Activated CD8-positive, alpha-beta T cell treated with anti-CD3 and anti-CD28 coated beads for 36 hours (primary cell): Measurements from ENCODE around the gene DPH1. TPM values are rescaled to one million over a fixed set of nuclear protein-coding genes. Genes with fewer than 3 reads are reported as not detected.

Experiments used
- ATAC-seq: fragments of 200-7000 bp; cut with Tn5 transposase; one replicate; pipeline ENCODE4 v1.10.0; 2021; ENCODE audit warnings: mild to moderate bottlenecking, moderate library complexity
- CTCF ChIA-PET: fragments of 350-600 bp; sonication (Branson Sonifier 250); formaldehyde crosslinking; loops from one replicate; lab custom pipeline; 2021; ENCODE audit warnings: antibody characterized with exemption; lab: Charles Lee
- POLR2A ChIA-PET: fragments of 350-600 bp; sonication (Branson Sonifier 250); formaldehyde crosslinking; loops from one replicate; lab custom pipeline; 2021; ENCODE audit warnings: antibody characterized with exemption; lab: Charles Lee
- DNase-seq: peaks from one replicate; pipeline ENCODE4 v3.0.0-alpha.2; 2020
- H3K27ac Mint-ChIP-seq: one replicate; pipeline ENCODE4 v1.8.0; 2021; ENCODE audit warnings: mild to moderate bottlenecking, mixed read lengths
- H3K27me3 Mint-ChIP-seq: one replicate; pipeline ENCODE4 v1.8.0; 2021; ENCODE audit warnings: mixed read lengths
- H3K36me3 Mint-ChIP-seq: one replicate; pipeline ENCODE4 v1.8.0; 2021; ENCODE audit warnings: low read depth, mixed read lengths
- H3K4me1 Mint-ChIP-seq: one replicate; pipeline ENCODE4 v1.8.0; 2021; ENCODE audit warnings: low read depth, mixed read lengths
- H3K4me3 Mint-ChIP-seq: one replicate; pipeline ENCODE4 v1.8.0; 2021; ENCODE audit warnings: mild to moderate bottlenecking, moderate library complexity, mixed read lengths
- H3K9me3 Mint-ChIP-seq: one replicate; pipeline ENCODE4 v1.8.0; 2021; ENCODE audit warnings: mixed read lengths
- CTCF ChIP-seq: fragments of 200-600 bp; IDR thresholded peaks from one replicate; pipeline ENCODE4 v1.8.0; 2022; ENCODE audit warnings: antibody characterized with exemption, mild to moderate bottlenecking
- intact Hi-C: fragments of 100-400 bp; cut with micrococcal nuclease; formaldehyde crosslinking; loops from one replicate; pipeline ENCODE4 v1.10.0; 2022
- total RNA-seq, 2 experiments: library from RNA; stranded (reverse); gene quantifications; one replicate each; pipeline ENCODE4 v1.2.3, GENCODE V29; 2021

The DPH1 gene
- total RNA-seq, 2 experiments from 2014 or later: 27.8 to 32.5 TPM

DNA sequence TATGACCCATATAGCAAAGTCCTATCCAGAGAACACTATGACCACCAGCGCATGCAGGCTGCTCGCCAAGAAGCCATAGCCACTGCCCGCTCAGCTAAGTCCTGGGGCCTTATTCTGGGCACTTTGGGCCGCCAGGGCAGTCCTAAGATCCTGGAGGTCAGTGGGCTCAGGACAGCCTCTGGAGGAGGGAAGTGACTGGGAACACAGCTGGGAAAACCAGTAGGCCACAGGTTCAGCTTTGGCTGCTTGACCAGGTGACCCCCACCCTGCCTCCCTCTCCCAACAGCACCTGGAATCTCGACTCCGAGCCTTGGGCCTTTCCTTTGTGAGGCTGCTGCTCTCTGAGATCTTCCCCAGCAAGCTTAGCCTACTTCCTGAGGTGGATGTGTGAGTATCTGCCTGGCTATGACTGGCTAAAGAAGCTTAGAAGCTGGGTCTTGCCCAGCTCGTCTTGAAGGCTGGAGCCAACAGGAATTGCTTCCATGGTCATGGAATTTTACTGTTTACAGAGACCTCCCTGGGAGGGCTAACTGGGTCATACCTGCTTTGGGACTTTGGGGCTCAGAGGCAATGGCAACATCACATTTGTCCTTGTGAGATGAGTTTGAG lies 10.4 kb downstream of the DPH1 start:
- ChIA-PET CTCF (interaction anchor here (0.6 to 2.7 kb wide), 6 partner anchors 10 to 391 kb away, joined by 3 to 13 read pairs (median 4); partner anchors contain the start of genes DPH1 and HIC1), POLR2A (interaction anchor here (1.7 to 2.8 kb wide), 2 partner anchors 9 to 323 kb away, joined by 4 to 30 read pairs; partner anchors contain the start of gene DPH1)
- Mint-ChIP-seq H3K36me3 (peaks cover 27% of the 10 kb centered on the region), H3K27me3 (no peaks in the 10 kb centered on the region), H3K4me1 (peaks cover 20% of the 10 kb centered on the region), H3K27ac (no peak overlapping the region), H3K9me3 (no peaks in the 10 kb centered on the region), H3K4me3 (peak overlapping the region; percentile 35)
- intact Hi-C loops: no loop called here
- ATAC-seq (no peak), DNase-seq (no peak)
- TF ChIP-seq CTCF: no peak

GRCh38 chr17:2040942-2041560 lies 11.1 kb downstream of the DPH1 start:
- no peak for DNase-seq
- Mint-ChIP-seq H3K36me3 (peaks cover 27% of the 10 kb centered on the region), H3K9me3 (no peaks in the 10 kb centered on the region), H3K27ac (no peak overlapping the region), H3K27me3 (no peaks in the 10 kb centered on the region), H3K4me1 (peaks cover 20% of the 10 kb centered on the region), H3K4me3 (peak overlapping the region; percentile 94)
- ATAC-seq: no peak
- no peak for TF ChIP-seq CTCF
- ChIA-PET CTCF (interaction anchor here (0.6 to 2.7 kb wide), 8 partner anchors 10 to 391 kb away, joined by 3 to 13 read pairs (median 4); partner anchors contain the start of genes DPH1 and HIC1), POLR2A (interaction anchor here (1.7 to 2.8 kb wide), 2 partner anchors 10 to 324 kb away, joined by 4 to 30 read pairs; partner anchors contain the start of gene DPH1)
- intact Hi-C loops: no loop called here

- peaks cover 20% of the 10 kb centered on the region for H3K4me1 Mint-ChIP-seq
- H3K9me3 Mint-ChIP-seq: no peaks in the 10 kb centered on the region
- ChIA-PET POLR2A (interaction anchor here (2.8 kb wide), 1 partner anchor 11 kb away, joined by 30 read pairs; the partner anchor contains the start of gene DPH1), CTCF (interaction anchor here (0.9 to 2.7 kb wide), 5 partner anchors 11 to 159 kb away, joined by 3 to 13 read pairs (median 4); partner anchors contain the start of genes DPH1 and HIC1)
- intact Hi-C loops: no loop called here
- peak within 1 kb of the TSS; percentile 94 for H3K4me3 Mint-ChIP-seq
- ATAC-seq (peak; percentile 93), DNase-seq (peak; percentile 97)
- peaks cover 22% of the 10 kb centered on the region for H3K36me3 Mint-ChIP-seq
- no peak for TF ChIP-seq CTCF
- H3K27ac Mint-ChIP-seq: peak within 1 kb of the TSS; percentile 97
- no peaks in the 10 kb centered on the region for H3K27me3 Mint-ChIP-seq
These were observed 11.8 kb downstream of the DPH1 start, which contains the start of gene OVCA2 for GRCh38 chr17:2041561-2042389. Gene OVCA2, plus strand, starts transcription at chr17:2042022. Its CDS starts 26 bp downstream, at chr17:2042048.

- intact Hi-C loops: no loop called here
- H3K9me3 Mint-ChIP-seq: no peaks in the 10 kb centered on the region
- H3K4me1 Mint-ChIP-seq: peaks cover 20% of the 10 kb centered on the region
- no peak for DNase-seq
- H3K27me3 Mint-ChIP-seq: no peaks in the 10 kb centered on the region
- ChIA-PET CTCF (interaction anchor here (2.7 to 2.9 kb wide), 2 partner anchors 13 kb away, joined by 13 read pairs; partner anchors contain the start of gene HIC1), POLR2A (interaction anchor here (2.8 kb wide), 1 partner anchor 12 kb away, joined by 30 read pairs; the partner anchor contains the start of gene DPH1)
- peak overlapping the region; percentile 94 for H3K4me3 Mint-ChIP-seq
- ATAC-seq: no peak
- H3K27ac Mint-ChIP-seq: peak overlapping the region; percentile 97
- TF ChIP-seq CTCF: no peak
- H3K36me3 Mint-ChIP-seq: peaks cover 19% of the 10 kb centered on the region
These were observed 12.5 kb downstream of the DPH1 start for GRCh38 chr17:2042390-2042847.
